ENCODE data around the gene KLHDC1. TPM values are rescaled to one million over a fixed set of nuclear protein-coding genes. Genes with fewer than 3 reads are reported as not detected.

The KLHDC1 gene
- total and polyA plus RNA-seq, 2 experiments from 2014 or later, result 4.1 to 5.0 TPM

DNA sequence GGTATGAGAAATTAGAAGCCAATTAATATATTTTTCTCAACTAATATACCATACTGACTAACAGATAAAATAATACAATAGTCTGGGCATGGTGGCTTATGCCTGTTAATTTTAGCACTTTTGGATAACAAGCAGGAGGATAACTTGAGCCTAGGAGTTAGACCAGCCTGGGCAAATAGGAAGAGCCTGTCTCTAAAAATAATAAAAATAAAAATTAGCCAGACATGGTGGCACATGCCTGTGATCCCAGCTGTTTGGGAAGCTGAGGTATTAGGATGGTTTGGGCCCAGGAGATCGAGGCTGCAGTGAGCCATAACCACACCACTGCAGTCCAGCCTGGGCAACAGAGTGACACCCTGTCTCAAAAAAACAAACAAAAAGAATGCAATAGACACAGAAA is 99.7 kb downstream of the KLHDC1 start:
- DNase-seq, result no peak
- no peak overlapping the region for H3K27ac ChIP-seq
- no peak overlapping the region for H2AFZ ChIP-seq

DNA sequence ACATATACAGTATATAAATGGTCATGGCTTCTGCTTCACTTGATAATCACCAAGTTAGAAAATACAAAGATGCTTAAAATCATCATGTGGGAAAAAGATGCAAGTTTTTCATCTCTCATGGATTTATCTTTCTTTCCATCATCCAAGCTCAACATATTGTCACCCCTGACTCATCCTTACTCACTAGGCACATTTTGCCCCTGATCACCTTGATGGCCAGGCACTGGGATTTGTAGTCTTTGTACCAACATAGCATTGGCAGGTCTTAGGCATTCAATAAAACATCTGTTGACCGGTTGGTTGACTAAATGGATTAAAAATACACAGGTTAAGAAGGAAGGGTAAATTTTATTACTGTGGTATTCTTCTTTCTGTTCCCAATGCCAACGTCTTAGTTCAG is 103.1 kb downstream of the KLHDC1 start:
- WGBS, 2 experiments (ENCODE audit: low coverage in 1 of 2, low lambda C conversion rate in 2 of 2, missing lambda C conversion rate in 2 of 2), result 76 to 83% methylated on average over 2 of the region's 2 CpGs
- Histone ChIP-seq H3K9ac (no peak overlapping the region), H4K20me1 (ENCODE audit: insufficient read depth) (no peaks in the 10 kb centered on the region), H3K36me3 (ENCODE audit: low read depth) (peaks cover 79% of the 10 kb centered on the region), H3K4me3 (no peak overlapping the region), H3K4me2 (ENCODE audit: unreplicated experiment) (no peak overlapping the region), H3K27ac (no peak overlapping the region), H3K9me2 (ENCODE audit: insufficient read depth) (no peaks in the 10 kb centered on the region), H3K27me3 (replicated peaks; ENCODE audit: insufficient read depth) (no peaks in the 10 kb centered on the region), H3K9me3 (ENCODE audit: low read depth) (no peaks in the 10 kb centered on the region), H3K4me1 (ENCODE audit: insufficient read depth) (no peaks in the 10 kb centered on the region), H3K79me2 (ENCODE audit: insufficient read depth) (no peaks in the 10 kb centered on the region; the same call in 1 of the 2 replicates), H2AFZ (no peak overlapping the region), H3F3A (ENCODE audit: insufficient read depth) (peaks cover 33% of the 10 kb centered on the region)
- in situ Hi-C loops (cut with MboI), result no loop called here
- TF ChIP-seq EZH2phosphoT487 (IDR thresholded peaks at IDR 0.05; ENCODE audit: insufficient read depth, low read depth) (no peak), EZH2 (IDR thresholded peaks at IDR 0.05; ENCODE audit: insufficient read depth, poor library complexity, severe bottlenecking) (no peak)
- DNase-seq, result peak; percentile 21

More for the DNA sequence above, 99.7 kb downstream of the KLHDC1 start:
- Histone ChIP-seq H3K36me3 (ENCODE audit: low read depth) (peaks cover 73% of the 10 kb centered on the region), H3K4me3 (no peak overlapping the region), H3K27me3 (replicated peaks; ENCODE audit: insufficient read depth) (no peaks in the 10 kb centered on the region), H3K4me2 (ENCODE audit: unreplicated experiment) (no peak overlapping the region), H3K4me1 (ENCODE audit: insufficient read depth) (no peaks in the 10 kb centered on the region), H3F3A (ENCODE audit: insufficient read depth) (peaks cover 50% of the 10 kb centered on the region), H3K9me2 (ENCODE audit: insufficient read depth) (no peaks in the 10 kb centered on the region), H4K20me1 (ENCODE audit: insufficient read depth) (no peaks in the 10 kb centered on the region), H3K79me2 (ENCODE audit: insufficient read depth) (peaks cover 18% of the 10 kb centered on the region), H3K9me3 (ENCODE audit: low read depth) (no peaks in the 10 kb centered on the region), H3K9ac (no peak overlapping the region)
- in situ Hi-C loops (cut with MboI), result no loop called here
- 3 to 6% methylated on average over 1 of the region's 1 CpG for WGBS, 2 experiments (ENCODE audit: low coverage in 1 of 2, low lambda C conversion rate in 2 of 2, missing lambda C conversion rate in 2 of 2)
- TF ChIP-seq EZH2phosphoT487 (IDR thresholded peaks at IDR 0.05; ENCODE audit: insufficient read depth, low read depth), result no peak
- no peak for TF ChIP-seq EZH2 (IDR thresholded peaks at IDR 0.05; ENCODE audit: insufficient read depth, poor library complexity, severe bottlenecking)

Small RNA genes within 50 kb of the gene (small RNA-seq; reads per million reads assigned to genes)
- not detected for gene RNU6ATAC30P (ENCODE audit: low read depth, low replicate concordance)

Other genes with a start within 250 kb of the KLHDC1 start
- 2,075 and 5,928 TPM in 2 replicates for gene RPS29, start 106.7 kb upstream of the KLHDC1 start, total RNA-seq (2014; rRNA removed; shearing (Covaris generic))
- 980 and 1,000 TPM in 2 replicates for gene RPS29, start 106.7 kb upstream of the KLHDC1 start, polyA plus RNA-seq (2016; fragmentation: Nextera tagmentation; extraction: Ambion mirVana)
- 9.6 and 12.0 TPM in 2 replicates for gene LRR1, start 94.2 kb upstream of the KLHDC1 start, total RNA-seq (2014; rRNA removed; shearing (Covaris generic))
- 14.6 and 17.5 TPM in 2 replicates for gene LRR1, start 94.2 kb upstream of the KLHDC1 start, polyA plus RNA-seq (2016; fragmentation: Nextera tagmentation; extraction: Ambion mirVana)
- 89.8 and 92.5 TPM in 2 replicates for gene RPL36AL, start 72.5 kb upstream of the KLHDC1 start, total RNA-seq (2014; rRNA removed; shearing (Covaris generic))
- gene RPL36AL, start 72.5 kb upstream of the KLHDC1 start, polyA plus RNA-seq (2016; fragmentation: Nextera tagmentation; extraction: Ambion mirVana), result 240 and 253 TPM in 2 replicates
- 92.9 and 105 TPM in 2 replicates for gene MGAT2, start 72.3 kb upstream of the KLHDC1 start, total RNA-seq (2014; rRNA removed; shearing (Covaris generic))
- gene MGAT2, start 72.3 kb upstream of the KLHDC1 start, polyA plus RNA-seq (2016; fragmentation: Nextera tagmentation; extraction: Ambion mirVana), result 40.2 and 41.9 TPM in 2 replicates
- gene DNAAF2, start 57.9 kb upstream of the KLHDC1 start, total RNA-seq (2014; rRNA removed; shearing (Covaris generic)), result 11.0 and 11.1 TPM in 2 replicates
- 11.1 and 12.8 TPM in 2 replicates for gene DNAAF2, start 57.9 kb upstream of the KLHDC1 start, polyA plus RNA-seq (2016; fragmentation: Nextera tagmentation; extraction: Ambion mirVana)
- 5.5 and 13.5 TPM in 2 replicates for gene POLE2, start 4.9 kb upstream of the KLHDC1 start, total RNA-seq (2014; rRNA removed; shearing (Covaris generic))
- 5.2 TPM in 2 replicates for gene POLE2, start 4.9 kb upstream of the KLHDC1 start, polyA plus RNA-seq (2016; fragmentation: Nextera tagmentation; extraction: Ambion mirVana)
- gene KLHDC2, start 75.0 kb downstream of the KLHDC1 start, total RNA-seq (2014; rRNA removed; shearing (Covaris generic)), result 73.9 and 82.8 TPM in 2 replicates
- 84.9 and 85.7 TPM in 2 replicates for gene KLHDC2, start 75.0 kb downstream of the KLHDC1 start, polyA plus RNA-seq (2016; fragmentation: Nextera tagmentation; extraction: Ambion mirVana)
- 31.9 and 56.5 TPM in 2 replicates for gene NEMF, start 159.7 kb downstream of the KLHDC1 start, total RNA-seq (2014; rRNA removed; shearing (Covaris generic))
- gene NEMF, start 159.7 kb downstream of the KLHDC1 start, polyA plus RNA-seq (2016; fragmentation: Nextera tagmentation; extraction: Ambion mirVana), result 55.2 and 65.9 TPM in 2 replicates
- 88.3 and 92.5 TPM in 2 replicates for gene ARF6, start 200.0 kb downstream of the KLHDC1 start, total RNA-seq (2014; rRNA removed; shearing (Covaris generic))
- gene ARF6, start 200.0 kb downstream of the KLHDC1 start, polyA plus RNA-seq (2016; fragmentation: Nextera tagmentation; extraction: Ambion mirVana), result 120 and 123 TPM in 2 replicates

Data from GM23248 (cell line).